Neural progenitor cell (in vitro differentiated cells): ENCODE results near the gene ISLR. TPM values are rescaled to one million over a fixed set of nuclear protein-coding genes. Genes with fewer than 3 reads are reported as not detected.

ENCODE experiments used
- DNase-seq: peaks from one replicate; pipeline ENCODE4 v3.0.0-alpha.2; 2016; ENCODE audit warnings: low spot score
- H2AFZ ChIP-seq: fragments of 200-600 bp; sonication (generic); replicated peaks from 2 replicates; pipeline ENCODE4 v1.6.1; 2016; ENCODE audit warnings: antibody characterized with exemption
- H3F3A ChIP-seq: fragments of 200-600 bp; sonication (generic); 2 replicates; pipeline ENCODE4 v1.6.1; 2016; ENCODE audit warnings: antibody characterized with exemption, low read depth
- H3K27ac ChIP-seq: fragments of 200-600 bp; sonication (generic); 2 replicates; pipeline ENCODE4 v1.5.1; 2016; ENCODE audit warnings: mild to moderate bottlenecking
- H3K27me3 ChIP-seq: fragments of 200-600 bp; sonication (generic); 2 replicates; pipeline ENCODE4 v1.6.1; 2016; ENCODE audit warnings: mild to moderate bottlenecking, moderate library complexity
- H3K36me3 ChIP-seq: fragments of 200-600 bp; sonication (generic); 2 replicates; pipeline ENCODE4 v1.5.1; 2016
- H3K4me1 ChIP-seq: fragments of 200-600 bp; sonication (generic); 2 replicates; pipeline ENCODE4 v1.6.1; 2016; ENCODE audit warnings: mixed run types
- H3K4me2 ChIP-seq: fragments of 200-600 bp; sonication (generic); 2 replicates; pipeline ENCODE4 v1.6.1; 2016
- H3K4me3 ChIP-seq: fragments of 200-600 bp; sonication (generic); 2 replicates; pipeline ENCODE4 v1.5.1; 2016
- H3K79me2 ChIP-seq: fragments of 200-600 bp; sonication (generic); 2 replicates; pipeline ENCODE4 v1.6.1; 2016; ENCODE audit warnings: low read depth
- H3K9ac ChIP-seq: fragments of 200-600 bp; sonication (generic); 2 replicates; pipeline ENCODE4 v1.6.1; 2016
- H3K9me3 ChIP-seq: fragments of 200-600 bp; sonication (generic); 2 replicates; pipeline ENCODE4 v1.5.1; 2016; ENCODE audit warnings: low read depth
- H4K20me1 ChIP-seq: fragments of 200-600 bp; sonication (generic); 2 replicates; pipeline ENCODE4 v1.6.1; 2016; ENCODE audit warnings: low read depth
- H3K27ac Mint-ChIP-seq: 3 replicates; pipeline ENCODE4 v1.8.0; 2021; ENCODE audit warnings: mixed read lengths
- H3K27me3 Mint-ChIP-seq: 2 replicates; pipeline ENCODE4 v1.8.0; 2022; ENCODE audit warnings: low read depth, mild to moderate bottlenecking, inconsistent platforms, moderate library complexity, mixed read lengths; ENCODE audit not compliant: insufficient read depth
- H3K36me3 Mint-ChIP-seq: 3 replicates; pipeline ENCODE4 v1.8.0; 2021; ENCODE audit warnings: mixed read lengths
- H3K4me1 Mint-ChIP-seq: 3 replicates; pipeline ENCODE4 v1.8.0; 2021; ENCODE audit warnings: mixed read lengths
- H3K4me3 Mint-ChIP-seq: 3 replicates; pipeline ENCODE4 v1.8.0; 2021; ENCODE audit warnings: mild to moderate bottlenecking, moderate library complexity, mixed read lengths
- H3K9me3 Mint-ChIP-seq: 3 replicates; pipeline ENCODE4 v1.8.0; 2020; ENCODE audit warnings: mixed read lengths
- CTCF ChIP-seq: fragments of 200-600 bp; sonication (generic); IDR thresholded peaks from 2 replicates; pipeline ENCODE4 v1.5.1; 2017; ENCODE audit warnings: antibody characterized with exemption, mild to moderate bottlenecking
- EZH2 ChIP-seq: fragments of 200-600 bp; sonication (generic); IDR thresholded peaks from 2 replicates; pipeline ENCODE4 v1.6.1; 2017; ENCODE audit warnings: antibody characterized with exemption, mild to moderate bottlenecking, moderate library complexity
- EZH2phosphoT487 ChIP-seq: fragments of 200-600 bp; sonication (generic); IDR thresholded peaks from 2 replicates; pipeline ENCODE4 v1.6.1; 2017; ENCODE audit warnings: antibody characterized with exemption
- total RNA-seq: library from RNA; depleted of rRNA; stranded (reverse); fragments of >200 nt; gene quantifications from 2 replicates; pipeline ENCODE4 v1.2.3, GENCODE V29; 2015; ENCODE audit warnings: low replicate concordance

Gene ISLR
- total RNA-seq, 1 donor from 2014 or later: not detected

- Histone ChIP-seq H3K4me2 (peak overlapping the region; percentile 80), H3K79me2 (no peaks in the 10 kb centered on the region), H3K9me3 (no peaks in the 10 kb centered on the region), H3K9ac (no peak overlapping the region), H3K27me3 (peaks cover 100% of the 10 kb centered on the region), H4K20me1 (peaks cover 48% of the 10 kb centered on the region), H3K4me3 (peak overlapping the region; percentile 43), H2AFZ (no peak overlapping the region), H3K27ac (no peak overlapping the region), H3F3A (peaks cover 17% of the 10 kb centered on the region), H3K4me1 (peaks cover 30% of the 10 kb centered on the region), H3K36me3 (no peaks in the 10 kb centered on the region)
- peaks cover 76% of the 10 kb centered on the region for H3K27me3 Mint-ChIP-seq
- DNase-seq: peak; percentile 72
- peak; percentile 94 for TF ChIP-seq EZH2
- no peak for TF ChIP-seq CTCF
- TF ChIP-seq EZH2phosphoT487: peak; percentile 85
- peak overlapping the region; percentile 87 for H3K4me3 Mint-ChIP-seq
- H3K27ac Mint-ChIP-seq: no peak overlapping the region
- H3K36me3 Mint-ChIP-seq: peaks cover 6% of the 10 kb centered on the region
- H3K4me1 Mint-ChIP-seq: peaks cover 50% of the 10 kb centered on the region
- H3K9me3 Mint-ChIP-seq: peaks cover 7% of the 10 kb centered on the region
Measured at GRCh38 chr15:74129586-74130154, 43.8 kb upstream of the ISLR start.

GRCh38 chr15:74130155-74130848 lies 43.2 kb upstream of the ISLR start, which contains the start of gene ISLR2:
ISLR2 (plus strand) TSS chr15:74130586; CDS start chr15:74132755, 2,169 bp downstream.
- H3K27ac Mint-ChIP-seq: no peak within 1 kb of the TSS
- Histone ChIP-seq H3K4me3 (peak within 1 kb of the TSS; percentile 43), H2AFZ (no peak within 1 kb of the TSS), H3K36me3 (no peaks in the 10 kb centered on the region), H3K9ac (no peak within 1 kb of the TSS), H3K4me2 (peak within 1 kb of the TSS; percentile 80), H3K9me3 (no peaks in the 10 kb centered on the region), H3F3A (peaks cover 23% of the 10 kb centered on the region), H3K79me2 (no peaks in the 10 kb centered on the region), H3K27me3 (peaks cover 100% of the 10 kb centered on the region), H3K27ac (no peak within 1 kb of the TSS), H4K20me1 (peaks cover 53% of the 10 kb centered on the region), H3K4me1 (peaks cover 36% of the 10 kb centered on the region)
- H3K36me3 Mint-ChIP-seq: peaks cover 6% of the 10 kb centered on the region
- no peak for TF ChIP-seq CTCF
- peak; percentile 72 for TF ChIP-seq EZH2
- peak; percentile 54 for TF ChIP-seq EZH2phosphoT487
- peaks cover 54% of the 10 kb centered on the region for H3K4me1 Mint-ChIP-seq
- H3K4me3 Mint-ChIP-seq: peak within 1 kb of the TSS; percentile 87
- H3K9me3 Mint-ChIP-seq: peaks cover 7% of the 10 kb centered on the region
- H3K27me3 Mint-ChIP-seq: peaks cover 77% of the 10 kb centered on the region
- peak; percentile 66 for DNase-seq

DNA sequence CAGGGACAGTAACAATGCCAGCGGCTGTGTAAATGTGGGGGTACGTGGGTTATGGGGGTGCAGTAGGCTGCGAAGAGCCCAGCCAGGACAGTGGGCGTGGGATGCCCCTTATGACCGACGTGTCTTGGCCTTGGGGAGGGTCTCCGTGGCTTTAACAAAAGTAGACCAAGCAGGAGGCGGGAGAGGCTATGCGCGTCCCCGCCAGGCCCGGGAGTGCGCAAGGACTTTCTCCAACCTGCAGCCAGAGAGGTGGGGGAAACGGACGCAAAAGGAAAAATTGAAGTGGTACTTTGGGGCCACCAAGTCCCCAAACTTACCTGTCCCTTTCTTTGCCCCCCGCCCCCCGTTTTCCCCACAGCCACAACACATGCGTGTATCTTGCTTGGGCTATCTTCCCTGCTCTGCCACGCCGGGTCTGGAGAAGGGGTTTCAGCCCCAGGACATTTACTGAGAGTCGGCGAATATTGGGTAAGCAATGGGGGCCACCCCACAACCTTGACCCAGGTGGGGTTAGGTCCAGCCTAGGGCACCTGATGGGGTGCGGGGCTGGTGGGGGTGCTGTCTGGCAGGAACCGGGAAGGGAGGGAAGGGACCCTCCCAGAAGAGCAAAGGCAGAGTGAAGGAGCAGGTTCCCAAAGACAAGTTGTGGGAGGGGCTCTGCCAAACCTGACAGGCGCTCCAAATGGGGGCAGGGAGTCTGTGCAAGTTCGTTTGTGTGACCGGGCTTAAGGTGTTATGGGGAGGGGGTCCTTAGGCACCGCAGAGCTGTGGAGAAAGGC lies 42.5 kb upstream of the ISLR start:
- H3K27ac Mint-ChIP-seq: no peak overlapping the region
- Histone ChIP-seq H3K36me3 (no peaks in the 10 kb centered on the region), H3K4me3 (no peak overlapping the region), H4K20me1 (peaks cover 53% of the 10 kb centered on the region), H3F3A (peaks cover 30% of the 10 kb centered on the region), H3K9me3 (no peaks in the 10 kb centered on the region), H3K27me3 (peaks cover 100% of the 10 kb centered on the region), H3K4me1 (peaks cover 44% of the 10 kb centered on the region), H2AFZ (no peak overlapping the region), H3K27ac (no peak overlapping the region), H3K9ac (no peak overlapping the region), H3K4me2 (peak overlapping the region; percentile 80), H3K79me2 (no peaks in the 10 kb centered on the region)
- DNase-seq: no peak
- H3K4me1 Mint-ChIP-seq: peaks cover 53% of the 10 kb centered on the region
- peaks cover 74% of the 10 kb centered on the region for H3K27me3 Mint-ChIP-seq
- peak overlapping the region; percentile 87 for H3K4me3 Mint-ChIP-seq
- peaks cover 7% of the 10 kb centered on the region for H3K9me3 Mint-ChIP-seq
- peaks cover 6% of the 10 kb centered on the region for H3K36me3 Mint-ChIP-seq
- TF ChIP-seq CTCF: no peak
- no peak for TF ChIP-seq EZH2phosphoT487
- no peak for TF ChIP-seq EZH2
